ENCODE measurements around the gene AUH. TPM values are rescaled to one million over a fixed set of nuclear protein-coding genes. Genes with fewer than 3 reads are reported as not detected.

The AUH gene
- total and polyA plus RNA-seq, 7 donors: 13.1 to 40.9 (median 28.2) TPM

GRCh38 chr9:91208837-91209236 is 152.9 kb downstream of the AUH start:
- WGBS, 2 donors: 87 to 93% methylated on average over 5 of the region's 5 CpGs
- Histone ChIP-seq H3K9me3 (no peaks in the 10 kb centered on the region), H3K36me3 (peaks cover 0 to 7% (median 0%) of the 10 kb centered on the region in 4 donors), H3K4me1 (peaks cover 0 to 20% (median 19%) of the 10 kb centered on the region in 4 donors), H3K4me3 (no peak overlapping the region), H3K27me3 (no peaks in the 10 kb centered on the region), H3K27ac (peak overlapping the region; percentile 69 to 80 (median 76))
- DNase-seq: no peak
- intact Hi-C loops (cut with DNase I): no loop called here
- TF ChIP-seq EP300 (IDR thresholded peaks at IDR 0.05) (no peak), POLR2A (IDR thresholded peaks at IDR 0.05) (no peak), POLR2AphosphoS5 (IDR thresholded peaks at IDR 0.05) (no peak)
- TF ChIP-seq, protein P1, sequence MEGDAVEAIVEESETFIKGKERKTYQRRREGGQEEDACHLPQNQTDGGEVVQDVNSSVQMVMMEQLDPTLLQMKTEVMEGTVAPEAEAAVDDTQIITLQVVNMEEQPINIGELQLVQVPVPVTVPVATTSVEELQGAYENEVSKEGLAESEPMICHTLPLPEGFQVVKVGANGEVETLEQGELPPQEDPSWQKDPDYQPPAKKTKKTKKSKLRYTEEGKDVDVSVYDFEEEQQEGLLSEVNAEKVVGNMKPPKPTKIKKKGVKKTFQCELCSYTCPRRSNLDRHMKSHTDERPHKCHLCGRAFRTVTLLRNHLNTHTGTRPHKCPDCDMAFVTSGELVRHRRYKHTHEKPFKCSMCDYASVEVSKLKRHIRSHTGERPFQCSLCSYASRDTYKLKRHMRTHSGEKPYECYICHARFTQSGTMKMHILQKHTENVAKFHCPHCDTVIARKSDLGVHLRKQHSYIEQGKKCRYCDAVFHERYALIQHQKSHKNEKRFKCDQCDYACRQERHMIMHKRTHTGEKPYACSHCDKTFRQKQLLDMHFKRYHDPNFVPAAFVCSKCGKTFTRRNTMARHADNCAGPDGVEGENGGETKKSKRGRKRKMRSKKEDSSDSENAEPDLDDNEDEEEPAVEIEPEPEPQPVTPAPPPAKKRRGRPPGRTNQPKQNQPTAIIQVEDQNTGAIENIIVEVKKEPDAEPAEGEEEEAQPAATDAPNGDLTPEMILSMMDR (IDR thresholded peaks at IDR 0.05): no peak

DNA sequence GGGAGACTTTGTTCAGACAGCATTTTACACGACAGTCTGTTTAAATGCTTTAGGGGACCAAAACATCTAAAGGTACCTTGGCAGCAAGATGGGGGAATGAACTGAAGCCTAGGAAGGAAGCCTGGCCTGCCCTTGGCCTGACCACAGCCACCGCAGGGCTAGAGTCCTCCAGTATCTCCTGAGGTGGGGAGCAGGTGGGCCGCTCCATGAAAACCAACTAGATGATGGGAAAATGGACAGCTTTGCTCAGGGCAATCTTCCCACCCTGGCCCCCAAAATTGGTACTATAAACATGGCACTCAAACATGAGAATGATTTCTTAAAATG is 153.3 kb downstream of the AUH start:
- 47 to 63% methylated on average over 3 of the region's 3 CpGs for WGBS, 2 donors
- Histone ChIP-seq H3K36me3 (peaks cover 0 to 5% (median 0%) of the 10 kb centered on the region in 4 donors), H3K9me3 (no peaks in the 10 kb centered on the region), H3K4me3 (peak overlapping the region in 1 of 4 donors; percentile 1), H3K4me1 (peaks cover 0 to 20% (median 19%) of the 10 kb centered on the region in 4 donors), H3K27ac (peak overlapping the region; percentile 69 to 80 (median 76)), H3K27me3 (no peaks in the 10 kb centered on the region)
- TF ChIP-seq POLR2A (IDR thresholded peaks at IDR 0.05): no peak
- TF ChIP-seq, protein P1 (IDR thresholded peaks at IDR 0.05): no peak
- TF ChIP-seq EP300 (IDR thresholded peaks at IDR 0.05): peak in 1 of 4 donors; percentile 18
- no peak for TF ChIP-seq POLR2AphosphoS5 (IDR thresholded peaks at IDR 0.05)
- DNase-seq: no peak
- intact Hi-C loops (cut with DNase I): no loop called here

DNA sequence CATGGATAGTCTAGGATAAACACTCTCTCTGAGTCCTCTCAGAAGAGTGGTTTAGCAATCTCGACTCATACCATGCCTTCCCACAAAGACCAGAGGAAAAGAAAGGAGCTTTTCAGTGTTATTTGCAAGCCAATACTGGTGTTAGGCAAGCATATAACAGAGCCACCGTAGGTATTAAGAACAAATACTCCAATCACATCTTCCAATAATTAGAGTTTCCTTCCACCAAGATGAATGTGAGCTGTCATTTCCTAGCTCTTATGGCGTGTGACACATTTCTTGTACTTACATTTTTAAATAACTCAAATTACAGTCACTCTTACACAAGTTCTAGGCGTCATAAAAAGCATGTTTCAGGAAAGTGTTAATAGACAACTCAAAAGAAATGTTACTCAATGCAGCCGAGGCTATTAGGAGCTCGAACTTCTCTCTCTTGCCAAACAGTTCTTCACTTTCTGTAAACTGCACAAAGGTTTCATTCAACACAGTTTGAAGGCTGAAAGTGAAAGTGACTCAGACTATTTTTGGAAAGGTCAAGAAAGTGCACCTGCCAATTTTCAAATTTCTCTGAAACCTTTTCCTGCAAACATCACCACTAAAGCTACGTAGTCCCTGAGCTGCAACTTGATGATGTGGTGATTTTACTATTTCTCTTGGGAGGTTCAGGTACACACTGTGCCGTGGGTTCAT is 153.8 kb downstream of the AUH start:
- H3K4me3 ChIP-seq: peak overlapping the region in 2 of 4 donors; percentile 1 to 9
- intact Hi-C loops (cut with DNase I): no loop called here
- H3K27me3 ChIP-seq: no peaks in the 10 kb centered on the region
- peaks cover 0 to 20% (median 19%) of the 10 kb centered on the region in 4 donors for H3K4me1 ChIP-seq
- H3K36me3 ChIP-seq: no peaks in the 10 kb centered on the region
- no peak for DNase-seq
- H3K27ac ChIP-seq: peak overlapping the region; percentile 69 to 80 (median 76)
- WGBS, 2 donors: 8 to 13% methylated on average over 8 of the region's 8 CpGs
- peaks cover 0 to 1% (median 0%) of the 10 kb centered on the region in 4 donors for H3K9me3 ChIP-seq
- TF ChIP-seq, protein P1 (IDR thresholded peaks at IDR 0.05): no peak
- TF ChIP-seq EP300 (IDR thresholded peaks at IDR 0.05) (peak in 2 of 4 donors; percentile 55 to 64), POLR2A (IDR thresholded peaks at IDR 0.05) (no peak), POLR2AphosphoS5 (IDR thresholded peaks at IDR 0.05) (peak; percentile 30 to 72 (median 44))

GRCh38 chr9:91207397-91207728 is 154.4 kb downstream of the AUH start:
- Histone ChIP-seq H3K27ac (peak overlapping the region; percentile 69 to 80 (median 76)), H3K36me3 (no peaks in the 10 kb centered on the region), H3K4me3 (no peak overlapping the region), H3K9me3 (peaks cover 0 to 5% (median 0%) of the 10 kb centered on the region in 4 donors), H3K4me1 (peaks cover 0 to 20% (median 19%) of the 10 kb centered on the region in 4 donors), H3K27me3 (no peaks in the 10 kb centered on the region)
- 87 to 92% methylated on average over 9 of the region's 9 CpGs for WGBS, 2 donors
- DNase-seq: no peak
- intact Hi-C loops (cut with DNase I): no loop called here
- TF ChIP-seq, protein P1 (IDR thresholded peaks at IDR 0.05): no peak
- TF ChIP-seq EP300 (IDR thresholded peaks at IDR 0.05): no peak
- TF ChIP-seq POLR2A (IDR thresholded peaks at IDR 0.05): no peak
- no peak for TF ChIP-seq POLR2AphosphoS5 (IDR thresholded peaks at IDR 0.05)
